ENCODE measurements around the gene PTGES3L. TPM values are rescaled to one million over a fixed set of nuclear protein-coding genes. Genes with fewer than 3 reads are reported as not detected.

PTGES3L gene
- total and polyA plus RNA-seq, 2 of the 13 experiments (the other 11 are each of a cell fraction or from before 2014, with no cell fraction given) = 1.2 to 2.9 TPM

DNA sequence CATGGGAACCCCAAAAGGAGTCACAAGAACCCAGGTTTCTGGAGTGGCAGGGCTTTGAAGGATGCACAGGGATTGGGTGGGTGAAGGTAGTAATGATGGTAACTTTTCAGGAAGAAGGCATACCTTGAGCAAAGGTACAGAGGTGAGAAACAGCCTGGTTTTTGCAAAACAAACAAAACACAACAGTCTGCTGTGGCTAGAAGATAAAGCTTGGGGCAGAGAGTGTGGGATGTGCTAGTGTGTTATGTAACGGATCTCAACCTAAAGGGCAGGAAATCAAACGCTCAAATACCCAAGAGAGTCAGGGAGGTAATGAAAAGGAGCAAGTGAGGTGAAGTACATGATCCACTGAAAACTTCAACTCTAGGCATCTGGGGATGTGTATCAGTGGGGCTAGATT lies 4.6 kb downstream of the PTGES3L start (continued):
- TF ChIP-seq, protein P1, sequence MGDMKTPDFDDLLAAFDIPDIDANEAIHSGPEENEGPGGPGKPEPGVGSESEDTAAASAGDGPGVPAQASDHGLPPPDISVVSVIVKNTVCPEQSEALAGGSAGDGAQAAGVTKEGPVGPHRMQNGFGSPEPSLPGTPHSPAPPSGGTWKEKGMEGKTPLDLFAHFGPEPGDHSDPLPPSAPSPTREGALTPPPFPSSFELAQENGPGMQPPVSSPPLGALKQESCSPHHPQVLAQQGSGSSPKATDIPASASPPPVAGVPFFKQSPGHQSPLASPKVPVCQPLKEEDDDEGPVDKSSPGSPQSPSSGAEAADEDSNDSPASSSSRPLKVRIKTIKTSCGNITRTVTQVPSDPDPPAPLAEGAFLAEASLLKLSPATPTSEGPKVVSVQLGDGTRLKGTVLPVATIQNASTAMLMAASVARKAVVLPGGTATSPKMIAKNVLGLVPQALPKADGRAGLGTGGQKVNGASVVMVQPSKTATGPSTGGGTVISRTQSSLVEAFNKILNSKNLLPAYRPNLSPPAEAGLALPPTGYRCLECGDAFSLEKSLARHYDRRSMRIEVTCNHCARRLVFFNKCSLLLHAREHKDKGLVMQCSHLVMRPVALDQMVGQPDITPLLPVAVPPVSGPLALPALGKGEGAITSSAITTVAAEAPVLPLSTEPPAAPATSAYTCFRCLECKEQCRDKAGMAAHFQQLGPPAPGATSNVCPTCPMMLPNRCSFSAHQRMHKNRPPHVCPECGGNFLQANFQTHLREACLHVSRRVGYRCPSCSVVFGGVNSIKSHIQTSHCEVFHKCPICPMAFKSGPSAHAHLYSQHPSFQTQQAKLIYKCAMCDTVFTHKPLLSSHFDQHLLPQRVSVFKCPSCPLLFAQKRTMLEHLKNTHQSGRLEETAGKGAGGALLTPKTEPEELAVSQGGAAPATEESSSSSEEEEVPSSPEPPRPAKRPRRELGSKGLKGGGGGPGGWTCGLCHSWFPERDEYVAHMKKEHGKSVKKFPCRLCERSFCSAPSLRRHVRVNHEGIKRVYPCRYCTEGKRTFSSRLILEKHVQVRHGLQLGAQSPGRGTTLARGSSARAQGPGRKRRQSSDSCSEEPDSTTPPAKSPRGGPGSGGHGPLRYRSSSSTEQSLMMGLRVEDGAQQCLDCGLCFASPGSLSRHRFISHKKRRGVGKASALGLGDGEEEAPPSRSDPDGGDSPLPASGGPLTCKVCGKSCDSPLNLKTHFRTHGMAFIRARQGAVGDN (CRISPR knock-in tag; IDR thresholded peaks at IDR 0.05) = no peak
- TF ChIP-seq, protein P2, sequence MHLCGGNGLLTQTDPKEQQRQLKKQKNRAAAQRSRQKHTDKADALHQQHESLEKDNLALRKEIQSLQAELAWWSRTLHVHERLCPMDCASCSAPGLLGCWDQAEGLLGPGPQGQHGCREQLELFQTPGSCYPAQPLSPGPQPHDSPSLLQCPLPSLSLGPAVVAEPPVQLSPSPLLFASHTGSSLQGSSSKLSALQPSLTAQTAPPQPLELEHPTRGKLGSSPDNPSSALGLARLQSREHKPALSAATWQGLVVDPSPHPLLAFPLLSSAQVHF (CRISPR knock-in tag; IDR thresholded peaks at IDR 0.05) = no peak
- TF ChIP-seq FOXM1 (CRISPR knock-in tag; IDR thresholded peaks at IDR 0.05) = no peak
- TF ChIP-seq, protein P3, sequence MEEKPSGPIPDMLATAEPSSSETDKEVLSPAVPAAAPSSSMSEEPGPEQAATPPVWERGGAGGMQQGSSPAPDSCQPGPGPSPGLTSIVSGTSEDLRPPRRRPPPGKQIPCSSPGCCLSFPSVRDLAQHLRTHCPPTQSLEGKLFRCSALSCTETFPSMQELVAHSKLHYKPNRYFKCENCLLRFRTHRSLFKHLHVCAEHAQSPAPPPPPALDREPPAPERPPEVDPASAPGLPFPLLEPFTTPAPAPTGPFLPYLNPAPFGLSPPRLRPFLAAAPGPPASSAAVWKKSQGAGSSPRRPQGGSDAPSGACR (CRISPR knock-in tag; IDR thresholded peaks at IDR 0.05) = no peak
- TF ChIP-seq, protein P4, sequence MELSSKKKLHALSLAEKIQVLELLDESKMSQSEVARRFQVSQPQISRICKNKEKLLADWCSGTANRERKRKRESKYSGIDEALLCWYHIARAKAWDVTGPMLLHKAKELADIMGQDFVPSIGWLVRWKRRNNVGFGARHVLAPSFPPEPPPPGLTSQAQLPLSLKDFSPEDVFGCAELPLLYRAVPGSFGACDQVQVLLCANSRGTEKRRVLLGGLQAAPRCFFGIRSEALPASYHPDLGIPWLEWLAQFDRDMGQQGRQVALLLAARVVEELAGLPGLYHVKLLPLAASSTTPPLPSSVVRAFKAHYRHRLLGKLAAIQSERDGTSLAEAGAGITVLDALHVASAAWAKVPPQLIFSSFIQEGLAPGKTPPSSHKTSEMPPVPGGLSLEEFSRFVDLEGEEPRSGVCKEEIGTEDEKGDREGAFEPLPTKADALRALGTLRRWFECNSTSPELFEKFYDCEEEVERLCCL (CRISPR knock-in tag; IDR thresholded peaks at IDR 0.05; ENCODE audit: borderline replicate concordance) = no peak
- no peak for TF ChIP-seq ZBTB7A (CRISPR knock-in tag; IDR thresholded peaks at IDR 0.05)
- no peak for TF ChIP-seq TOE1 (CRISPR knock-in tag; IDR thresholded peaks at IDR 0.05)
- no peak for TF ChIP-seq ZFP90 (CRISPR knock-in tag; IDR thresholded peaks at IDR 0.05; ENCODE audit: borderline replicate concordance)
- no peak for TF ChIP-seq ZNF34 (CRISPR knock-in tag; IDR thresholded peaks at IDR 0.05; ENCODE audit: borderline replicate concordance)
- no peak for TF ChIP-seq FIP1L1 (IDR thresholded peaks at IDR 0.05; ENCODE audit: borderline replicate concordance, insufficient read depth, low read depth, low read length)
- TF ChIP-seq, protein P5, sequence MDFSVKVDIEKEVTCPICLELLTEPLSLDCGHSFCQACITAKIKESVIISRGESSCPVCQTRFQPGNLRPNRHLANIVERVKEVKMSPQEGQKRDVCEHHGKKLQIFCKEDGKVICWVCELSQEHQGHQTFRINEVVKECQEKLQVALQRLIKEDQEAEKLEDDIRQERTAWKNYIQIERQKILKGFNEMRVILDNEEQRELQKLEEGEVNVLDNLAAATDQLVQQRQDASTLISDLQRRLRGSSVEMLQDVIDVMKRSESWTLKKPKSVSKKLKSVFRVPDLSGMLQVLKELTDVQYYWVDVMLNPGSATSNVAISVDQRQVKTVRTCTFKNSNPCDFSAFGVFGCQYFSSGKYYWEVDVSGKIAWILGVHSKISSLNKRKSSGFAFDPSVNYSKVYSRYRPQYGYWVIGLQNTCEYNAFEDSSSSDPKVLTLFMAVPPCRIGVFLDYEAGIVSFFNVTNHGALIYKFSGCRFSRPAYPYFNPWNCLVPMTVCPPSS (IDR thresholded peaks at IDR 0.05) = no peak
- TF ChIP-seq, protein P6, sequence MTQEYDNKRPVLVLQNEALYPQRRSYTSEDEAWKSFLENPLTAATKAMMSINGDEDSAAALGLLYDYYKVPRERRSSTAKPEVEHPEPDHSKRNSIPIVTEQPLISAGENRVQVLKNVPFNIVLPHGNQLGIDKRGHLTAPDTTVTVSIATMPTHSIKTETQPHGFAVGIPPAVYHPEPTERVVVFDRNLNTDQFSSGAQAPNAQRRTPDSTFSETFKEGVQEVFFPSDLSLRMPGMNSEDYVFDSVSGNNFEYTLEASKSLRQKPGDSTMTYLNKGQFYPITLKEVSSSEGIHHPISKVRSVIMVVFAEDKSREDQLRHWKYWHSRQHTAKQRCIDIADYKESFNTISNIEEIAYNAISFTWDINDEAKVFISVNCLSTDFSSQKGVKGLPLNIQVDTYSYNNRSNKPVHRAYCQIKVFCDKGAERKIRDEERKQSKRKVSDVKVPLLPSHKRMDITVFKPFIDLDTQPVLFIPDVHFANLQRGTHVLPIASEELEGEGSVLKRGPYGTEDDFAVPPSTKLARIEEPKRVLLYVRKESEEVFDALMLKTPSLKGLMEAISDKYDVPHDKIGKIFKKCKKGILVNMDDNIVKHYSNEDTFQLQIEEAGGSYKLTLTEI (CRISPR knock-in tag; conservative IDR thresholded peaks at IDR 0.05) = no peak
- no peak for TF ChIP-seq ZNF724P (CRISPR knock-in tag; IDR thresholded peaks at IDR 0.05; ENCODE audit: borderline replicate concordance)
- no peak for TF ChIP-seq POLR2AphosphoS2 (IDR thresholded peaks at IDR 0.05; ENCODE audit: low read depth, low read length)
- TF ChIP-seq, protein P7, sequence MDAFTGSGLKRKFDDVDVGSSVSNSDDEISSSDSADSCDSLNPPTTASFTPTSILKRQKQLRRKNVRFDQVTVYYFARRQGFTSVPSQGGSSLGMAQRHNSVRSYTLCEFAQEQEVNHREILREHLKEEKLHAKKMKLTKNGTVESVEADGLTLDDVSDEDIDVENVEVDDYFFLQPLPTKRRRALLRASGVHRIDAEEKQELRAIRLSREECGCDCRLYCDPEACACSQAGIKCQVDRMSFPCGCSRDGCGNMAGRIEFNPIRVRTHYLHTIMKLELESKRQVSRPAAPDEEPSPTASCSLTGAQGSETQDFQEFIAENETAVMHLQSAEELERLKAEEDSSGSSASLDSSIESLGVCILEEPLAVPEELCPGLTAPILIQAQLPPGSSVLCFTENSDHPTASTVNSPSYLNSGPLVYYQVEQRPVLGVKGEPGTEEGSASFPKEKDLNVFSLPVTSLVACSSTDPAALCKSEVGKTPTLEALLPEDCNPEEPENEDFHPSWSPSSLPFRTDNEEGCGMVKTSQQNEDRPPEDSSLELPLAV (CRISPR knock-in tag; conservative IDR thresholded peaks at IDR 0.05; ENCODE audit: low read depth) = no peak
- no peak for TF ChIP-seq MAFG (CRISPR knock-in tag; IDR thresholded peaks at IDR 0.05)
- no peak for TF ChIP-seq ZSCAN25 (CRISPR knock-in tag; IDR thresholded peaks at IDR 0.05)

Measured in HepG2 (cell line).